Liver (tissue), 9 donors: ENCODE data around the gene UNC13A. TPM values are rescaled to one million over a fixed set of nuclear protein-coding genes. Genes with fewer than 3 reads are reported as not detected.
A peak's percentile ranks its signal among the peaks of the same experiment; 100 is the strongest.

Experiments used
- DNase-seq: peaks from one replicate; pipeline ENCODE4 v3.0.0-alpha.2; 2017; ENCODE audit warnings: low spot score
- H3K27ac ChIP-seq, 2 donors: one replicate each; pipeline ENCODE4 v1.7.0; 2013; ENCODE audit warnings: inconsistent platforms in 2 of 2, low read length in 2 of 2, control low read depth in 1 of 2, low read depth in 1 of 2, mild to moderate bottlenecking in 1 of 2
- H3K27me3 ChIP-seq, 4 donors: one replicate each; pipeline versions ENCODE4 v1.6.1 to v1.7.0; 2013; ENCODE audit warnings: low read length in 3 of 4, inconsistent platforms in 1 of 4, mild to moderate bottlenecking in 1 of 4, moderate library complexity in 1 of 4; ENCODE audit not compliant: control insufficient read depth in 4 of 4, insufficient read depth in 4 of 4
- H3K36me3 ChIP-seq, 4 donors: one replicate each; pipeline versions ENCODE4 v1.6.1 to v1.7.0; 2013; ENCODE audit warnings: low read length in 3 of 4, mild to moderate bottlenecking in 3 of 4, low read depth in 1 of 4, moderate library complexity in 1 of 4; ENCODE audit not compliant: control insufficient read depth in 4 of 4, insufficient read depth in 3 of 4
- H3K4me1 ChIP-seq, 4 donors: one replicate each; pipeline versions ENCODE4 v1.6.1 to v1.7.0; 2013; ENCODE audit warnings: low read length in 3 of 4, mild to moderate bottlenecking in 3 of 4, moderate library complexity in 1 of 4; ENCODE audit not compliant: control insufficient read depth in 4 of 4, insufficient read depth in 4 of 4
- H3K4me3 ChIP-seq, 3 donors: one replicate each; pipeline versions ENCODE4 v1.6.1 to v1.7.0; 2013; ENCODE audit warnings: low read length in 3 of 3, control low read depth in 1 of 3, low read depth in 1 of 3, mild to moderate bottlenecking in 1 of 3
- H3K9ac ChIP-seq, 2 donors: one replicate each; pipeline ENCODE4 v1.7.0; 2013; ENCODE audit warnings: low read length in 2 of 2, mild to moderate bottlenecking in 2 of 2, moderate library complexity in 2 of 2, control low read depth in 1 of 2, low read depth in 1 of 2
- H3K9me3 ChIP-seq, 4 donors: one replicate each; pipeline versions ENCODE4 v1.6.1 to v1.7.0; 2013; ENCODE audit warnings: low read length in 3 of 4; ENCODE audit not compliant: control insufficient read depth in 4 of 4
- EGR1 ChIP-seq, 2 donors: IDR thresholded peaks; 2 replicates each; pipeline ENCODE4 v1.6.1; 2016 to 2018; ENCODE audit warnings: antibody characterized with exemption in 2 of 2, low read depth in 2 of 2
- FOXA1 ChIP-seq: IDR thresholded peaks from 2 replicates; pipeline ENCODE4 v1.6.1; 2016; ENCODE audit warnings: antibody characterized with exemption
- FOXA2 ChIP-seq: IDR thresholded peaks from 2 replicates; pipeline ENCODE4 v1.6.1; 2016; ENCODE audit warnings: antibody characterized with exemption
- GABPA ChIP-seq, 2 donors: IDR thresholded peaks in 1 of 2; conservative IDR thresholded peaks in 1 of 2; 2 replicates each; pipeline ENCODE4 v1.6.1; 2016; ENCODE audit warnings: antibody characterized with exemption in 2 of 2, mild to moderate bottlenecking in 1 of 2, moderate library complexity in 1 of 2
- HNF4A ChIP-seq, 2 donors: conservative IDR thresholded peaks; 2 replicates each; pipeline ENCODE4 v1.6.1; 2016; ENCODE audit warnings: antibody characterized with exemption in 2 of 2, mild to moderate bottlenecking in 2 of 2
- HNF4G ChIP-seq: IDR thresholded peaks from 2 replicates; pipeline ENCODE4 v1.6.1; 2016; ENCODE audit warnings: antibody characterized with exemption
- JUND ChIP-seq, 2 donors: IDR thresholded peaks; 2 replicates each; pipeline ENCODE4 v1.6.1; 2016; ENCODE audit warnings: antibody characterized with exemption in 2 of 2
- NR2F2 ChIP-seq: IDR thresholded peaks from 2 replicates; pipeline ENCODE4 v1.6.1; 2016; ENCODE audit warnings: antibody characterized with exemption
- RAD21 ChIP-seq, 2 donors: IDR thresholded peaks; 2 replicates each; pipeline ENCODE4 v1.6.1; 2016; ENCODE audit warnings: antibody characterized with exemption in 2 of 2, mild to moderate bottlenecking in 2 of 2
- RXRA ChIP-seq, 2 donors: IDR thresholded peaks; 2 replicates each; pipeline ENCODE4 v1.6.1; 2017 to 2018; ENCODE audit warnings: antibody characterized with exemption in 2 of 2, mild to moderate bottlenecking in 1 of 2
- SP1 ChIP-seq: IDR thresholded peaks from 2 replicates; pipeline ENCODE4 v1.6.1; 2018; ENCODE audit warnings: antibody characterized with exemption, mild to moderate bottlenecking
- TAF1 ChIP-seq: conservative IDR thresholded peaks from 2 replicates; pipeline ENCODE4 v1.6.1; 2016; ENCODE audit warnings: antibody characterized with exemption, mild to moderate bottlenecking
- WGBS: extraction: QIAGEN DNeasy Blood & Tissue Kit; methylation state at CpG from one replicate; pipeline ENCODE4 v1.1.7; 2013; 5-methylcytosine and 5-hydroxymethylcytosine counted together
- polyA plus RNA-seq, 2 donors: library from polyadenylated mRNA; stranded (reverse) in 1 of 2; unstranded in 1 of 2; fragments of 200-250 nt in 1 of 2; fragments of >200 nt in 1 of 2; fragmentation: Nextera tagmentation in 1 of 2; extraction: Ambion mirVana in 1 of 2; gene quantifications; one replicate each; pipeline versions ENCODE4 v1.2.1 to v1.2.3, GENCODE V29; 2013 to 2015
- total RNA-seq, 2 donors: library from RNA; depleted of rRNA; stranded (reverse); fragments of >200 nt; gene quantifications; one replicate each; pipeline ENCODE4 v1.2.3, GENCODE V29; 2014
- TF ChIP-seq, protein P1 (sequence below): IDR thresholded peaks from 2 replicates; pipeline ENCODE4 v1.6.1; 2016; ENCODE audit warnings: antibody characterized with exemption
- TF ChIP-seq, protein P2 (sequence below): fragments of 150-350 bp; IDR thresholded peaks from 2 replicates; pipeline ENCODE4 v1.5.1; 2017; ENCODE audit warnings: improper control_type of control experiment, low read depth, low read length; ENCODE audit not compliant: missing input control
- TF ChIP-seq, protein P3 (sequence below): IDR thresholded peaks from 2 replicates; pipeline ENCODE4 v1.6.1; 2016; ENCODE audit warnings: antibody characterized with exemption, mild to moderate bottlenecking
- TF ChIP-seq, protein P4 (sequence below): IDR thresholded peaks from 2 replicates; pipeline ENCODE4 v1.6.1; 2016; ENCODE audit warnings: antibody characterized with exemption
- TF ChIP-seq, protein P5 (sequence below): IDR thresholded peaks from 2 replicates; pipeline ENCODE4 v1.6.1; 2016; ENCODE audit warnings: antibody characterized with exemption
- donor health status: healthy.
- donor health status: healthy.
- donor health status: healthy.
- donor health status: healthy.
- donor health status: healthy.

Gene UNC13A
- total and polyA plus RNA-seq, 4 donors, result under 0.01 to 0.01 TPM; not detected in 2

DNA sequence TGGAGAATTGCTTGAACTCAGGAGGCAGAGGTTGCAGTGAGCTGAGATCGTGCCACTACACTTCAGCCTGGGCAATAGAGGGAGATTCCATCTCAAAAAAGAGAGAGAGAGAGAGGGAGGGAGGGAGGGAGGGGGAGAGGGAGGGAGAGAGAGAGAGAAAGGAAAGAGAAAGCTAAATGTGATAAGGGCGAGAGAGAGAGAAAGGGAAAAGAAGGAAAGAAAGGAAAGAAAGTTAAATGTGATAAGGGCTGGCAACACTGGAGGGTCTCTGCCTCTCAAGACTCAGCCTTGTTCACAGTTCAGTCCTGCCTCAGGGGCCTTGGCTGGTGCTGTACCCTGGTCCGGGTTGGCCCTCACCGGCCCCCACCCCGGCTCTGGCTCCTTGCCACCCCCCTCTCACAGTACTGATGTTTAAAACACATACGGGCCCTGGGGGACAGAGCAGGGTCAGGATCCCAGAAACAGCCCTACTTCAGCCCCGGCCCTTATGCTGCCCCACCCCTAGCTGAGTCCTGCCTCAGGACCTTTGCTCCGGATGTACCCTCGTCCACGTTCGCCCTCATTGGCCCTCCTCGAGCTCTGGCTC is 34.6 kb upstream of the UNC13A start:
- Histone ChIP-seq H3K9me3 (no peaks in the 10 kb centered on the region), H3K27me3 (no peaks in the 10 kb centered on the region), H3K9ac (no peak overlapping the region), H3K27ac (no peak overlapping the region), H3K4me1 (peaks cover 12 to 29% (median 20%) of the 10 kb centered on the region in 4 donors), H3K4me3 (no peak overlapping the region), H3K36me3 (peaks cover 11 to 30% (median 14%) of the 10 kb centered on the region in 4 donors)
- TF ChIP-seq FOXA1 (no peak), TAF1 (no peak), JUND (IDR thresholded peaks at IDR 0.05) (no peak), SP1 (no peak), GABPA (IDR thresholded peaks at IDR 0.05 in 1 of 2, conservative IDR thresholded peaks at IDR 0.05 in 1 of 2) (no peak), FOXA2 (no peak), EGR1 (IDR thresholded peaks at IDR 0.05; ENCODE audit: low read depth in 2 of 2) (no peak)
- TF ChIP-seq, protein P1, sequence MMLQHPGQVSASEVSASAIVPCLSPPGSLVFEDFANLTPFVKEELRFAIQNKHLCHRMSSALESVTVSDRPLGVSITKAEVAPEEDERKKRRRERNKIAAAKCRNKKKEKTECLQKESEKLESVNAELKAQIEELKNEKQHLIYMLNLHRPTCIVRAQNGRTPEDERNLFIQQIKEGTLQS, result no peak
- TF ChIP-seq, protein P2, sequence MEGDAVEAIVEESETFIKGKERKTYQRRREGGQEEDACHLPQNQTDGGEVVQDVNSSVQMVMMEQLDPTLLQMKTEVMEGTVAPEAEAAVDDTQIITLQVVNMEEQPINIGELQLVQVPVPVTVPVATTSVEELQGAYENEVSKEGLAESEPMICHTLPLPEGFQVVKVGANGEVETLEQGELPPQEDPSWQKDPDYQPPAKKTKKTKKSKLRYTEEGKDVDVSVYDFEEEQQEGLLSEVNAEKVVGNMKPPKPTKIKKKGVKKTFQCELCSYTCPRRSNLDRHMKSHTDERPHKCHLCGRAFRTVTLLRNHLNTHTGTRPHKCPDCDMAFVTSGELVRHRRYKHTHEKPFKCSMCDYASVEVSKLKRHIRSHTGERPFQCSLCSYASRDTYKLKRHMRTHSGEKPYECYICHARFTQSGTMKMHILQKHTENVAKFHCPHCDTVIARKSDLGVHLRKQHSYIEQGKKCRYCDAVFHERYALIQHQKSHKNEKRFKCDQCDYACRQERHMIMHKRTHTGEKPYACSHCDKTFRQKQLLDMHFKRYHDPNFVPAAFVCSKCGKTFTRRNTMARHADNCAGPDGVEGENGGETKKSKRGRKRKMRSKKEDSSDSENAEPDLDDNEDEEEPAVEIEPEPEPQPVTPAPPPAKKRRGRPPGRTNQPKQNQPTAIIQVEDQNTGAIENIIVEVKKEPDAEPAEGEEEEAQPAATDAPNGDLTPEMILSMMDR, result no peak
- TF ChIP-seq, protein P3, sequence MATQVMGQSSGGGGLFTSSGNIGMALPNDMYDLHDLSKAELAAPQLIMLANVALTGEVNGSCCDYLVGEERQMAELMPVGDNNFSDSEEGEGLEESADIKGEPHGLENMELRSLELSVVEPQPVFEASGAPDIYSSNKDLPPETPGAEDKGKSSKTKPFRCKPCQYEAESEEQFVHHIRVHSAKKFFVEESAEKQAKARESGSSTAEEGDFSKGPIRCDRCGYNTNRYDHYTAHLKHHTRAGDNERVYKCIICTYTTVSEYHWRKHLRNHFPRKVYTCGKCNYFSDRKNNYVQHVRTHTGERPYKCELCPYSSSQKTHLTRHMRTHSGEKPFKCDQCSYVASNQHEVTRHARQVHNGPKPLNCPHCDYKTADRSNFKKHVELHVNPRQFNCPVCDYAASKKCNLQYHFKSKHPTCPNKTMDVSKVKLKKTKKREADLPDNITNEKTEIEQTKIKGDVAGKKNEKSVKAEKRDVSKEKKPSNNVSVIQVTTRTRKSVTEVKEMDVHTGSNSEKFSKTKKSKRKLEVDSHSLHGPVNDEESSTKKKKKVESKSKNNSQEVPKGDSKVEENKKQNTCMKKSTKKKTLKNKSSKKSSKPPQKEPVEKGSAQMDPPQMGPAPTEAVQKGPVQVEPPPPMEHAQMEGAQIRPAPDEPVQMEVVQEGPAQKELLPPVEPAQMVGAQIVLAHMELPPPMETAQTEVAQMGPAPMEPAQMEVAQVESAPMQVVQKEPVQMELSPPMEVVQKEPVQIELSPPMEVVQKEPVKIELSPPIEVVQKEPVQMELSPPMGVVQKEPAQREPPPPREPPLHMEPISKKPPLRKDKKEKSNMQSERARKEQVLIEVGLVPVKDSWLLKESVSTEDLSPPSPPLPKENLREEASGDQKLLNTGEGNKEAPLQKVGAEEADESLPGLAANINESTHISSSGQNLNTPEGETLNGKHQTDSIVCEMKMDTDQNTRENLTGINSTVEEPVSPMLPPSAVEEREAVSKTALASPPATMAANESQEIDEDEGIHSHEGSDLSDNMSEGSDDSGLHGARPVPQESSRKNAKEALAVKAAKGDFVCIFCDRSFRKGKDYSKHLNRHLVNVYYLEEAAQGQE, result no peak
- TF ChIP-seq, protein P4, sequence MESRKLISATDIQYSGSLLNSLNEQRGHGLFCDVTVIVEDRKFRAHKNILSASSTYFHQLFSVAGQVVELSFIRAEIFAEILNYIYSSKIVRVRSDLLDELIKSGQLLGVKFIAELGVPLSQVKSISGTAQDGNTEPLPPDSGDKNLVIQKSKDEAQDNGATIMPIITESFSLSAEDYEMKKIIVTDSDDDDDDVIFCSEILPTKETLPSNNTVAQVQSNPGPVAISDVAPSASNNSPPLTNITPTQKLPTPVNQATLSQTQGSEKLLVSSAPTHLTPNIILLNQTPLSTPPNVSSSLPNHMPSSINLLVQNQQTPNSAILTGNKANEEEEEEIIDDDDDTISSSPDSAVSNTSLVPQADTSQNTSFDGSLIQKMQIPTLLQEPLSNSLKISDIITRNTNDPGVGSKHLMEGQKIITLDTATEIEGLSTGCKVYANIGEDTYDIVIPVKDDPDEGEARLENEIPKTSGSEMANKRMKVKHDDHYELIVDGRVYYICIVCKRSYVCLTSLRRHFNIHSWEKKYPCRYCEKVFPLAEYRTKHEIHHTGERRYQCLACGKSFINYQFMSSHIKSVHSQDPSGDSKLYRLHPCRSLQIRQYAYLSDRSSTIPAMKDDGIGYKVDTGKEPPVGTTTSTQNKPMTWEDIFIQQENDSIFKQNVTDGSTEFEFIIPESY, result no peak
- TF ChIP-seq, protein P5, sequence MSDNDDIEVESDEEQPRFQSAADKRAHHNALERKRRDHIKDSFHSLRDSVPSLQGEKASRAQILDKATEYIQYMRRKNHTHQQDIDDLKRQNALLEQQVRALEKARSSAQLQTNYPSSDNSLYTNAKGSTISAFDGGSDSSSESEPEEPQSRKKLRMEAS, result no peak
- 86% methylated on average over 12 of the region's 12 CpGs for WGBS
- DNase-seq, result no peak

DNA sequence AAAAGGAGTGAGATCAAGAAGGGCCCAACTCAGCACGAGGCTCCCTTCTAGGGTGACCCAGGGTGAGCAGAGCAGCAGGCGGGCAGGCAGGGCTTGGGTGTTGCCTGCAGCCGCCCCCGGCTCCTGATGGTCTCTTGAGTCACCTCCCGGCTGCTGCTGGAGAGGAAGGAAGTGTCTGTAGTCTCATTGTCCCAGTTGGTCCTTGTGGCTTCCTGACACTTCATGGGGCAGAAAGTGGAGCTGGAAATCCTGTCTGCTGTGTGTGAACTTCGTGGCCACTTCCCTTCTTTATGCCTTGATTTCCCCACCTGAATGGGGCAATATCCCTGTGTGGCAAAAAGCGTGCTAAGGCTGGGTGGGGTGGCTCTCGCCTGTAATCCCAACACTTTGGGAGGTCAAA is 33.7 kb upstream of the UNC13A start:
- Histone ChIP-seq H3K9me3 (no peaks in the 10 kb centered on the region), H3K9ac (no peak overlapping the region), H3K27ac (no peak overlapping the region), H3K27me3 (no peaks in the 10 kb centered on the region), H3K36me3 (peaks cover 11 to 22% (median 13%) of the 10 kb centered on the region in 4 donors), H3K4me1 (peaks cover 12 to 29% (median 20%) of the 10 kb centered on the region in 4 donors), H3K4me3 (no peak overlapping the region)
- no peak for DNase-seq
- 60% methylated on average over 8 of the region's 8 CpGs for WGBS
- TF ChIP-seq NR2F2 (peak; percentile 73), HNF4G (no peak), JUND (IDR thresholded peaks at IDR 0.05) (no peak), RXRA (IDR thresholded peaks at IDR 0.05) (peak in 1 of 2 donors; percentile 25), HNF4A (conservative IDR thresholded peaks at IDR 0.05) (no peak), EGR1 (IDR thresholded peaks at IDR 0.05; ENCODE audit: low read depth in 2 of 2) (no peak), SP1 (peak; percentile 20), RAD21 (IDR thresholded peaks at IDR 0.05) (no peak), FOXA1 (no peak)
- TF ChIP-seq, protein P2, result no peak
- TF ChIP-seq, protein P3, result no peak
